Measurements from ENCODE around the gene GAB2.

DNA sequence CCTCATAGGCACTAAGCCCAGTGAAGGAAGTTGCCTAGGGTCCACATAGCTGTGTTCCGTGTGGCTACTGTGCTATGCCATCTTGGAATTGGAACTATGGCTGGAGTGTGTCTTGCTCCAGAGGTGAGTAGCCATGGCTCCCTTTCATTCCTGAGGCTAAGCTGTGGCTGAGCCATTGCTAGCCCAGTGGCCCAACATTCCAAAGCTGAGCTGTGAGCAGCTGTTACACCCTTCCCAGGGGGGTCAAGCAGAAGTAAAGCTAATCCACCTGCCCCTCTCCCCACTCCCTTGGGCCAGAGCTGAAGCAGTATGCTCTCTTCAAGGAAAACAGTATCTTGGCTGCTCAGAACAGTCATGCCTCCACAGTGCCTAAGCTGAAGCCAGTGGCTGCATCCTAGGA, 177.8 kb downstream of the GAB2 start:
- TF ChIP-seq, protein P1, sequence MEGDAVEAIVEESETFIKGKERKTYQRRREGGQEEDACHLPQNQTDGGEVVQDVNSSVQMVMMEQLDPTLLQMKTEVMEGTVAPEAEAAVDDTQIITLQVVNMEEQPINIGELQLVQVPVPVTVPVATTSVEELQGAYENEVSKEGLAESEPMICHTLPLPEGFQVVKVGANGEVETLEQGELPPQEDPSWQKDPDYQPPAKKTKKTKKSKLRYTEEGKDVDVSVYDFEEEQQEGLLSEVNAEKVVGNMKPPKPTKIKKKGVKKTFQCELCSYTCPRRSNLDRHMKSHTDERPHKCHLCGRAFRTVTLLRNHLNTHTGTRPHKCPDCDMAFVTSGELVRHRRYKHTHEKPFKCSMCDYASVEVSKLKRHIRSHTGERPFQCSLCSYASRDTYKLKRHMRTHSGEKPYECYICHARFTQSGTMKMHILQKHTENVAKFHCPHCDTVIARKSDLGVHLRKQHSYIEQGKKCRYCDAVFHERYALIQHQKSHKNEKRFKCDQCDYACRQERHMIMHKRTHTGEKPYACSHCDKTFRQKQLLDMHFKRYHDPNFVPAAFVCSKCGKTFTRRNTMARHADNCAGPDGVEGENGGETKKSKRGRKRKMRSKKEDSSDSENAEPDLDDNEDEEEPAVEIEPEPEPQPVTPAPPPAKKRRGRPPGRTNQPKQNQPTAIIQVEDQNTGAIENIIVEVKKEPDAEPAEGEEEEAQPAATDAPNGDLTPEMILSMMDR (IDR thresholded peaks at IDR 0.05), result no peak
- TF ChIP-seq POLR2A (IDR thresholded peaks at IDR 0.05), result no peak
